ENCODE results near the gene MACROH2A2. TPM values are rescaled to one million over a fixed set of nuclear protein-coding genes. Genes with fewer than 3 reads are reported as not detected.
A peak's percentile ranks its signal among the peaks of the same experiment; 100 is the strongest.
"Not testable (repeated sequence)": the region's sequence is repeated elsewhere in the genome, so short reads cannot be mapped to it uniquely, and the experiment has no call there.

Gene MACROH2A2
- 10 to 100 TPM; 10.4 to 11.8 TPM for total RNA-seq
- long read RNA-seq, transcript H2AFY2-201 (9 exons, 1,980 nt) = major isoform, 25 of 37 reads
- long read RNA-seq, partial matches to known transcripts = 10 of 37 reads
- long read RNA-seq, other reads (novel, unspliced or antisense) = 2 of 37 reads

GRCh38 chr10:70052462-70053217 is at the start of gene MACROH2A2:
Gene MACROH2A2, plus strand, starts transcription at chr10:70052846. Its CDS starts 22,813 bp downstream, at chr10:70075659.
- peak; percentile 57 to 59 for DNase-seq
- ATAC-seq = peak; percentile 93
- intact Hi-C loops (cut with DNase I, micrococcal nuclease) = no loop called here

- ATAC-seq (no peak), DNase-seq (no peak)
- intact Hi-C loops (cut with DNase I, micrococcal nuclease) = no loop called here
These were observed 45.4 kb upstream of the MACROH2A2 start for GRCh38 chr10:70007116-70007820.

- ATAC-seq (no peak), DNase-seq (no peak)
- intact Hi-C loops (cut with DNase I, micrococcal nuclease) = no loop called here
These were observed 21.4 kb upstream of the MACROH2A2 start for GRCh38 chr10:70031215-70031614.

- ATAC-seq (no peak), DNase-seq (no peak)
- intact Hi-C loops (cut with DNase I, micrococcal nuclease) = no loop called here
These were observed 19.9 kb upstream of the MACROH2A2 start for GRCh38 chr10:70032667-70033289.

- no peak for DNase-seq
- intact Hi-C loops (cut with DNase I, micrococcal nuclease) = no loop called here
- no peak for ATAC-seq
These were observed 18.4 kb upstream of the MACROH2A2 start for GRCh38 chr10:70034232-70034631.

GRCh38 chr10:70035531-70035930 is 17.1 kb upstream of the MACROH2A2 start:
- intact Hi-C loops (cut with DNase I, micrococcal nuclease) = no loop called here
- no peak for ATAC-seq

GRCh38 chr10:70038923-70039322 is 13.7 kb upstream of the MACROH2A2 start:
- intact Hi-C loops (cut with DNase I, micrococcal nuclease) = no loop called here
- ATAC-seq = no peak
- no peak for DNase-seq

More at GRCh38 chr10:70035531-70035930, 17.1 kb upstream of the MACROH2A2 start:
- DNase-seq = peak in 1 of 2 donors; percentile 9

GRCh38 chr10:70041016-70041415 is 11.6 kb upstream of the MACROH2A2 start:
- intact Hi-C loops (cut with DNase I, micrococcal nuclease) = no loop called here
- DNase-seq = no peak
- no peak for ATAC-seq

GRCh38 chr10:70041739-70042138 is 10.9 kb upstream of the MACROH2A2 start:
- ATAC-seq; DNase-seq; intact Hi-C loops (cut with DNase I, micrococcal nuclease): not testable (repeated sequence)

GRCh38 chr10:70047066-70047465 is 5.6 kb upstream of the MACROH2A2 start:
- ATAC-seq; intact Hi-C loops (cut with DNase I, micrococcal nuclease); DNase-seq: not testable (repeated sequence)

- DNase-seq = no peak
- no peak for ATAC-seq
- intact Hi-C loops (cut with DNase I, micrococcal nuclease) = no loop called here
These were observed 4.5 kb upstream of the MACROH2A2 start for GRCh38 chr10:70048030-70048723.

GRCh38 chr10:70051848-70052247 is 798 bp upstream of the MACROH2A2 start:
- no peak for ATAC-seq
- intact Hi-C loops (cut with DNase I, micrococcal nuclease) = no loop called here
- DNase-seq = no peak

- ATAC-seq (peak; percentile 71), DNase-seq (peak in 1 of 2 donors; percentile 27)
- intact Hi-C loops (cut with DNase I, micrococcal nuclease) = no loop called here
These were observed 683 bp downstream of the MACROH2A2 start for GRCh38 chr10:70053218-70053840.

GRCh38 chr10:70053841-70054288 is 1.2 kb downstream of the MACROH2A2 start:
- peak in 1 of 2 donors; percentile 27 for DNase-seq
- intact Hi-C loops (cut with DNase I, micrococcal nuclease) = no loop called here
- peak; percentile 44 for ATAC-seq

GRCh38 chr10:70054902-70055301 is 2.3 kb downstream of the MACROH2A2 start:
- no peak for DNase-seq
- ATAC-seq = no peak
- intact Hi-C loops (cut with DNase I, micrococcal nuclease) = no loop called here

GRCh38 chr10:70055550-70055949 is 2.9 kb downstream of the MACROH2A2 start:
- ATAC-seq (no peak), DNase-seq (no peak)
- intact Hi-C loops (cut with DNase I, micrococcal nuclease) = no loop called here

- intact Hi-C loops (cut with DNase I, micrococcal nuclease) = no loop called here
- ATAC-seq (no peak), DNase-seq (no peak)
These were observed 4.7 kb downstream of the MACROH2A2 start for GRCh38 chr10:70057306-70057705.

- no peak for ATAC-seq
- DNase-seq = no peak
These were observed 7.7 kb downstream of the MACROH2A2 start for GRCh38 chr10:70060389-70060788.

More at GRCh38 chr10:70060389-70060788, 7.7 kb downstream of the MACROH2A2 start:
- intact Hi-C loops (cut with DNase I, micrococcal nuclease) = no loop called here
